ENCODE data around the gene ZNF3.

The ZNF3 gene

GRCh38 chr7:100126239-100126930 lies 44.9 kb upstream of the ZNF3 start:
- no peak for DNase-seq (ENCODE audit: low read depth)
- no peak for TF ChIP-seq CTCF (IDR thresholded peaks at IDR 0.05; ENCODE audit: insufficient read depth, low read depth, low read length, missing control alignments)
- H3K4me3 ChIP-seq (ENCODE audit: low read length) = peak overlapping the region; percentile 92

- H3K4me3 ChIP-seq (ENCODE audit: low read length) = no peak overlapping the region
- no peak for DNase-seq (ENCODE audit: low read depth)
- no peak for TF ChIP-seq CTCF (IDR thresholded peaks at IDR 0.05; ENCODE audit: insufficient read depth, low read depth, low read length, missing control alignments)
Measured at GRCh38 chr7:100124301-100125230, 43.0 kb upstream of the ZNF3 start.

- DNase-seq (ENCODE audit: low read depth) = no peak
- H3K4me3 ChIP-seq (ENCODE audit: low read length) = no peak overlapping the region
- TF ChIP-seq CTCF (IDR thresholded peaks at IDR 0.05; ENCODE audit: insufficient read depth, low read depth, low read length, missing control alignments) = no peak
Measured at GRCh38 chr7:100122568-100122967, 41.0 kb upstream of the ZNF3 start.

GRCh38 chr7:100122067-100122466 lies 40.5 kb upstream of the ZNF3 start:
- peak; percentile 46 for DNase-seq (ENCODE audit: low read depth)
- no peak overlapping the region for H3K4me3 ChIP-seq (ENCODE audit: low read length)
- no peak for TF ChIP-seq CTCF (IDR thresholded peaks at IDR 0.05; ENCODE audit: insufficient read depth, low read depth, low read length, missing control alignments)

GRCh38 chr7:100120733-100121036 lies 39.2 kb upstream of the ZNF3 start:
- no peak for TF ChIP-seq CTCF (IDR thresholded peaks at IDR 0.05; ENCODE audit: insufficient read depth, low read depth, low read length, missing control alignments)
- no peak overlapping the region for H3K4me3 ChIP-seq (ENCODE audit: low read length)
- no peak for DNase-seq (ENCODE audit: low read depth)

- H3K4me3 ChIP-seq (ENCODE audit: low read length) = peak overlapping the region; percentile 90
- DNase-seq (ENCODE audit: low read depth) = peak; percentile 42
- no peak for TF ChIP-seq CTCF (IDR thresholded peaks at IDR 0.05; ENCODE audit: insufficient read depth, low read depth, low read length, missing control alignments)
Measured at GRCh38 chr7:100119970-100120732, 38.6 kb upstream of the ZNF3 start.
